ENCODE results near the gene ADRB2. TPM values are rescaled to one million over a fixed set of nuclear protein-coding genes. Genes with fewer than 3 reads are reported as not detected.

ADRB2 gene
- total RNA-seq, 1 experiment from 2014 or later: 0.25 TPM

GRCh38 chr5:148785223-148785622 lies 41.2 kb upstream of the ADRB2 start:
- BruUV-seq (replicated peaks): no TSS peak
- Histone ChIP-seq H3K27ac (ENCODE audit: low read depth, low read length) (no peak overlapping the region), H3K9ac (ENCODE audit: low read length) (no peak overlapping the region), H4K20me1 (ENCODE audit: insufficient read depth) (no peaks in the 10 kb centered on the region), H3K4me2 (ENCODE audit: low read length) (no peak overlapping the region), H3K9me2 (ENCODE audit: insufficient read depth) (no peaks in the 10 kb centered on the region), H3K9me3 (ENCODE audit: control insufficient read depth in 1 of 2, insufficient read depth in 1 of 2, low read depth in 1 of 2, low read length in 2 of 2) (no peaks in the 10 kb centered on the region), H3K36me3 (ENCODE audit: control insufficient read depth in 1 of 2, insufficient read depth in 2 of 2, low read length in 2 of 2) (no peaks in the 10 kb centered on the region), H3K4me3 (replicated peaks in 1 of 2; ENCODE audit: low read depth in 1 of 2, low read length in 2 of 2) (no peak overlapping the region), H3K4me1 (ENCODE audit: control insufficient read depth in 1 of 2, insufficient read depth in 2 of 2, low read length in 2 of 2) (peaks cover 0 to 8% of the 10 kb centered on the region in 2 experiments; a peak in 2 of 4 replicates), H3K27me3 (ENCODE audit: insufficient read depth, low read length) (no peaks in the 10 kb centered on the region), H3K79me2 (ENCODE audit: insufficient read depth, low read length) (no peaks in the 10 kb centered on the region), H2AFZ (ENCODE audit: low read depth, low read length, poor library complexity, severe bottlenecking) (no peak overlapping the region)
- RAD21 ChIA-PET (ENCODE audit: low non-redundant PET in 1 of 2, low total read pairs in 2 of 2, uncharacterized antibody in 2 of 2, unreplicated experiment in 2 of 2): no interaction called here
- DNase-seq (ENCODE audit: low read depth, low spot score) (no peak), ATAC-seq (no peak)
- POLR2A ChIA-PET: no interaction called here
- intact Hi-C loops (cut with micrococcal nuclease): no loop called here
- TF ChIP-seq MAX (IDR thresholded peaks at IDR 0.05) (no peak), TCF7L2 (IDR thresholded peaks at IDR 0.05; ENCODE audit: borderline replicate concordance, extremely low read depth, insufficient read depth, insufficient read length) (no peak), YY1 (IDR thresholded peaks at IDR 0.05; ENCODE audit: extremely low read depth, insufficient replicate concordance, low read depth, low read length) (no peak), JUND (IDR thresholded peaks at IDR 0.05) (no peak), CTCF (IDR thresholded peaks at IDR 0.05 in 2 of 3, conservative IDR thresholded peaks at IDR 0.05 in 1 of 3; ENCODE audit: borderline replicate concordance in 1 of 3, insufficient read depth in 1 of 3, low read depth in 2 of 3, low read length in 2 of 3) (no peak)
- CTCF ChIA-PET: no interaction called here

GRCh38 chr5:148786456-148786855 lies 40.0 kb upstream of the ADRB2 start:
- DNase-seq (ENCODE audit: low read depth, low spot score): no peak
- ATAC-seq: no peak
- Histone ChIP-seq H3K79me2 (ENCODE audit: insufficient read depth, low read length) (no peaks in the 10 kb centered on the region), H2AFZ (ENCODE audit: low read depth, low read length, poor library complexity, severe bottlenecking) (no peak overlapping the region), H3K36me3 (ENCODE audit: control insufficient read depth in 1 of 2, insufficient read depth in 2 of 2, low read length in 2 of 2) (no peaks in the 10 kb centered on the region), H4K20me1 (ENCODE audit: insufficient read depth) (no peaks in the 10 kb centered on the region), H3K9ac (ENCODE audit: low read length) (no peak overlapping the region), H3K4me1 (ENCODE audit: control insufficient read depth in 1 of 2, insufficient read depth in 2 of 2, low read length in 2 of 2) (peaks cover 0 to 17% of the 10 kb centered on the region in 2 experiments; a peak in 2 of 4 replicates), H3K4me2 (ENCODE audit: low read length) (no peak overlapping the region), H3K27ac (ENCODE audit: low read depth, low read length) (no peak overlapping the region), H3K9me3 (ENCODE audit: control insufficient read depth in 1 of 2, insufficient read depth in 1 of 2, low read depth in 1 of 2, low read length in 2 of 2) (no peaks in the 10 kb centered on the region), H3K27me3 (ENCODE audit: insufficient read depth, low read length) (no peaks in the 10 kb centered on the region), H3K4me3 (replicated peaks in 1 of 2; ENCODE audit: low read depth in 1 of 2, low read length in 2 of 2) (no peak overlapping the region), H3K9me2 (ENCODE audit: insufficient read depth) (no peaks in the 10 kb centered on the region)
- BruUV-seq (replicated peaks): no TSS peak
- ChIA-PET POLR2A (no interaction called here), RAD21 (ENCODE audit: low non-redundant PET in 1 of 2, low total read pairs in 2 of 2, uncharacterized antibody in 2 of 2, unreplicated experiment in 2 of 2) (no interaction called here), CTCF (no interaction called here)
- no peak for TF ChIP-seq FOSL1 (IDR thresholded peaks at IDR 0.05; ENCODE audit: low read depth)
- TF ChIP-seq SRF (IDR thresholded peaks at IDR 0.05; ENCODE audit: low read depth): no peak
- TF ChIP-seq TCF7L2 (IDR thresholded peaks at IDR 0.05; ENCODE audit: borderline replicate concordance, extremely low read depth, insufficient read depth, insufficient read length): no peak
- no peak for TF ChIP-seq ELF1 (IDR thresholded peaks at IDR 0.05; ENCODE audit: borderline replicate concordance, low read depth)
- TF ChIP-seq ZNF274 (IDR thresholded peaks at IDR 0.05; ENCODE audit: low read depth, low read length): no peak
- no peak for TF ChIP-seq CTCF (IDR thresholded peaks at IDR 0.05 in 2 of 3, conservative IDR thresholded peaks at IDR 0.05 in 1 of 3; ENCODE audit: borderline replicate concordance in 1 of 3, insufficient read depth in 1 of 3, low read depth in 2 of 3, low read length in 2 of 3)
- TF ChIP-seq SP1 (IDR thresholded peaks at IDR 0.05; ENCODE audit: low read depth): no peak
- TF ChIP-seq POLR2A (IDR thresholded peaks at IDR 0.05; ENCODE audit: borderline replicate concordance, extremely low read depth, insufficient read depth, insufficient read length): no peak
- no peak for TF ChIP-seq EGR1 (IDR thresholded peaks at IDR 0.05; ENCODE audit: low read depth)
- TF ChIP-seq MAX (IDR thresholded peaks at IDR 0.05): no peak
- no peak for TF ChIP-seq JUND (IDR thresholded peaks at IDR 0.05)
- TF ChIP-seq SIN3A (IDR thresholded peaks at IDR 0.05; ENCODE audit: low read depth): no peak
- TF ChIP-seq ZFX (IDR thresholded peaks at IDR 0.05): no peak
- intact Hi-C loops (cut with micrococcal nuclease): no loop called here

All from HCT116 (cell line).